DOHH2 (cell line): ENCODE measurements around the gene KIF25.

Experiments used
- CTCF ChIP-seq: fragments of 200-600 bp; sonication (generic); IDR thresholded peaks from one replicate; pipeline ENCODE4 v1.5.1; 2014; ENCODE audit warnings: antibody characterized with exemption, mild to moderate bottlenecking, low read depth, low read length; ENCODE audit not compliant: poor library complexity, severe bottlenecking
- EZH2phosphoT487 ChIP-seq: fragments of 200-600 bp; sonication (generic); IDR thresholded peaks from 2 replicates; pipeline ENCODE4 v1.6.1; 2017; ENCODE audit warnings: borderline replicate concordance, mild to moderate bottlenecking, antibody characterized with exemption, low read length, moderate library complexity, mixed read lengths

- no peak for TF ChIP-seq CTCF
- no peak for TF ChIP-seq EZH2phosphoT487
These were observed 85.5 kb downstream of the KIF25 start for GRCh38 chr6:168082860-168083513.
